Measurements from ENCODE around the gene TPSD1.
"Not testable (repeated sequence)": the region's sequence is repeated elsewhere in the genome, so short reads cannot be mapped to it uniquely, and the experiment has no call there.

TPSD1 gene

DNA sequence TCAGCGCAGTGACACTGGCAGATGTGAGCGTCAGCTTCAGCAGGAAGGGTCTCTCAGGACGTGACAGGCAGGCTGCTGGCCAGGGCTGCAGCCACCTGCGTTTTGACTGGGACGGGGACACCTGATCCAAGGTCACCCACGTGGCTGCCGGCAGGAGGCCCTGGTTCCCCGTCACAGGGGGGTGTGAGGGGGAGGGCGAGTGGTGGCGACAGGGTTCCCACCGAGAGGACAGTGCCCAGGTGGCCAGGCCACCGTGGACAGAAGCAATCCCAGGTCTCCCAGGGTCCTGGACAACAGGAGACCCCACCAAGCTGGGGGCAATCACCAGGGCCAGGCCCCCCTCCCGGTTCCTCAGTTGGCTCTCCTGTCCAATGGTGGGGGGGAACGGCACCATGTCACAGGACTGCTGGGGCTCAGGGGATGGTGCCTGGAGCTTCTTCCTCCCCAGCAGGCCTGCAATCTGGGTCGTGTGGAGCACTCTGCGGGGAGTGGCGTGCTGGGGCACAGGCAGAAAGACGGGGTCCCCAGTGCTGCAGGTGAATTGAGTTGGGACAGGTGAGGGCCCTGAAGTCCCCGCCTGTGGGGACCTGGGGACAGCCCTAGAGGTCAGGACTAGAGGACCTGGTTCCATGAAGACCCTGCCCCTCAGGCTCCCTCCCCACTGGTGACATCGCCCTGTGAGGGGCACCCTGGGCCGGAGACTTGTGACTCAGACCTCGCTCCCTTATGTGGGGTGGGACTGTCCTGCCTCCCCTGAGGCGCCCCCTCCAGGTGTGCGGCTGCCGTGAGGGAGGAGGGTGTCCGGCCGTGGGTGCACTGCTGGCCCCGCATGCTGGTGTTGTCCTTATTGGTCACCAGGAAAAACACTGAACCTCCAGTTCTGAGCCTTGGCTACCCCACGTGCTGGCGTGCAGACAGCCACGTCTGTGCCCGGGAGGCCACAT lies 11.7 kb upstream of the TPSD1 start:
- not testable (repeated sequence) for H3K4me3 ChIP-seq (ENCODE audit: control insufficient read depth, low read depth, low read length); DNase-seq (ENCODE audit: low read depth)

DNA sequence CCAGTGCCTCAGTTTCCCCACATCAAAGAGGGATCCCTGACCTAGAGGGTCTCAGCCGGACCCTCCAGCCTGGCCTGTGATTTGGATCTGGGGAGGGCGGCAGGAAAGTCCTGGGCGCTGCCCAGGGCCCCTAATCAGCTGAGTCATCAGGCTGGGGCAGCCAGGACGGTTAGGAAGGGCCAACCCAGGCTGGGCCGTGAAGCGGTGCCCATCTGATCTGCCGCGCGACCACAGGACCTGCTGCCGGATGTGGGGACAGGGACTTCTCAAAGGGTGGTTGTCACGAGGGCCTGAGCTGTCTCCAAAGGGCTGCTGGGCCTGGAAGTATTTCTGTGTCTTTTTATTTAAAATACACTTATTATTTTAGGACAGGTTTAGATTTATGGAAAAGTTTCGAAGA lies 11.0 kb upstream of the TPSD1 start:
- TF ChIP-seq CTCF (IDR thresholded peaks at IDR 0.05; ENCODE audit: control insufficient read depth, insufficient read depth, low read depth, low read length, missing control alignments): no peak
- DNase-seq (ENCODE audit: low read depth): no peak
- H3K4me3 ChIP-seq (ENCODE audit: control insufficient read depth, low read depth, low read length): no peak overlapping the region

DNA sequence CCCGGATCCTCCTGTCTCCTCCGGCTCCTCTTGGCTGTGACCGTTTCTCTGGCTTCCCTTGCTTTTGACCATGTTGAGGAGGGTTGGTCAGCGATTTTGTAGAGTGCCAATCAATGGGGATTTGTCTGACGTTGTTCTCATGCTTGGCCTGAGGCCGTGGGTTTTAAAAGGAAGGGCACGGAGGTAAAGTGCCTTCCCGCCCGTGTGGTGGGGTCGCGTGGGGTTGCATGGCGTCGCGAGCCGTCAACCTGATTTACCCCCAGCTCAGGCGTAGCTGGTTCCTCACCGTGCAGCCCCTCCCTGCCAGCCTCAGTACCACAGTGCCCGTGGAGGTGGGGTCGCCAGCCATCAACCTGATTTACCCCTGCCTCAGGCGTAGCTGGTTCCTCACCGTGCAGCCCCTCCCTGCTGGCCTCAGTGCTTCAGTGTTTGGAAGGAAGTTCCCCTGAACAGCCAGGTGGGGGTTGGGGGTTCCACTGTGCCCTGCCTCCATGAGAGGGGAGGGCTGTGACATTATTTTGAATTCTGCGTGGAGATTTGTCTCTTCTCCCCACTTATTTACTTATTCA lies 10.3 kb upstream of the TPSD1 start:
- no peak for TF ChIP-seq CTCF (IDR thresholded peaks at IDR 0.05; ENCODE audit: control insufficient read depth, insufficient read depth, low read depth, low read length, missing control alignments)
- H3K4me3 ChIP-seq (ENCODE audit: control insufficient read depth, low read depth, low read length): no peak overlapping the region
- DNase-seq (ENCODE audit: low read depth): no peak

DNA sequence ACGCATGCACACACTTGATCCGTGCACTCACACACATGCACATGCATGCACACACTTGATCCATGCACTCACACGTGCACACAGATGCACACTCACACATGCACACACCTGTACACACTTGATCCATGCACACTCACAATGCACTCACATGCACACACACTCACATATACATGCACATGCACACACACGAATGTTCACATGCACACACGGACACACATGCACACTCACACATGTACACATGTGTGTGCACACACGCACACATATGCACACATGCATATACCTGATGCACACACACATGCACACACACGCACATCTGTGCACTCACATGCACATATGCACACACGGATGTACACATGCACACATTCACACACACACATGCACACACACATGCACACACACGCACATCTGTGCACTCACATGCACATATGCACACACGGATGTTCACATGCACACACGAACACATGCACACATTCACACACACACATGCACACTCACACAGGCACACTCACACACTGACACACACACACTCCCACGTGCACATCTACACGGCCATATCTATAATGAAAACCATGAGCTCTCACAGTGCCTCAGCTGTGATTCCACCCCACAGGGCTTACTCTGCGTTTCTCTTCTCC lies 7.8 kb upstream of the TPSD1 start:
- not testable (repeated sequence) for DNase-seq (ENCODE audit: low read depth); H3K4me3 ChIP-seq (ENCODE audit: control insufficient read depth, low read depth, low read length)

DNA sequence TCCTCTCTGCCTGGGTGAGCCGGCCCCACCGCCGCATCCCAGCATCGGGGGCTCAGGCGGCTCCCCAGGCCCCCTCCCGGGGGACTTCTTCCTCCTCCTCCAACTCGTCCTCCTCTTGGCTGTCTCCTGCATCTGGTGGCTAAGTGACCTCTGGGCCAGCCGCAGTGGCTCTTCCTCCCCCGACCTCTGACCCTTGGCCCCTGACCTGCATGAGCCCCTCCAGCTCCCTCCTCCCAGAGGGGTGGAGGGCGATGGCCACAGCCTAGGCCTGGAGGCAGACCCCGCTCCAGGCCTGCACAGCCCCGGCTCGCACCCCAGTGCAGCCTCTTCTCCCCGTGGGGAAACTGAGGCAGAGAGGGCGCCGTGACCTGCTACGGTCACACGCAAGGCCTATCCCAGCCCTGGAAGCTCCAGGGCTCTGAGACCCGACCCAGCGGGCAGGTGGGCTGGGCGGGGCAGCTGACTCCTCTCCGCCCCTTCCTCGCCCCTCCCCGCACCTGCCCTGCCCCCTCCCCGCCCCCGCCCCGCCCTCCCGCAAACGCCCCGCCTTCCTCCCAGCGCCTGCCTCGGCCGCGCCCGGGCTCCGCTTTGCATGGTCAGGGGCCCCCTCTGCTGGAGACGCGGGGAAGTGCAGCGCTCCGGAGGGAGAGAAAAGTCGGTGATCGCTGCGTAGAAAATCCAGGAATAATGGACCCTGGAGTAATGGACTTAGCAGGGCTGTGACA lies 6.7 kb upstream of the TPSD1 start:
- DNase-seq (ENCODE audit: low read depth): not testable (repeated sequence)

DNA sequence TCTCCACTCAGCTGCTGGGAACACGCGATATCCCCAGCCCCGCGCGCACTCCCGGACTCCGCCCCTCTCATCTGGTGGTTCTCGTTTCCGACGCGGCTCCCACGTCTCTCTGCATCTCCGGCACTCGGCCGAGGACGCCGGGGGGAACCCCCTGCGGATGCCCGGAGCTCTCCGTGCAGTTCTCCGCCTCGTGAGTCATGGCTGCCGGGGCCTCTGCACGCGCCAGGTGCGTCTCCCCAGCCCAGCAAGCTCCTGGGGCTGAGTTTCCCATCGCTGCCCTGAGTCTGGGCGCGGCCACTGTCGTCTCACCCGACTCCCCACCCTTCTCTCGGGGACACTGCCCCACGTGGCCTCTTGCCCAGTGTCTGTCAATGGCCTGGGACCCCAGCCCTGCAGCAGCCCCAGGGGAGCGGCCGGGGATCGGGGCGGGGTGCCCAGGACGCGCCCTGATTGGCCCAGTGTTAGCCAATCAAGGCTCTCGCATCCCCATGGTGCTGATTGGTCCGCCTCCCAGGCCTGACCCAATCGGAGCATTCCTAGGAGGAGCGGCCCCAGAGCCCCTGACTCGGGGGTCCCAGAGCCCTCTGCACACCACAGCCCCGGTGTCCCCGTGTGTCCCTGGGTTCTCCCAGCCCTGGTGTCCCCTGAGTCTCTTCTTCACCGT lies 2.0 kb upstream of the TPSD1 start:
- DNase-seq (ENCODE audit: low read depth); H3K4me3 ChIP-seq (ENCODE audit: control insufficient read depth, low read depth, low read length): not testable (repeated sequence)

More for the DNA sequence above, 6.7 kb upstream of the TPSD1 start:
- not testable (repeated sequence) for H3K4me3 ChIP-seq (ENCODE audit: control insufficient read depth, low read depth, low read length)

GRCh38 chr16:1254821-1255220 lies 1.0 kb upstream of the TPSD1 start:
- not testable (repeated sequence) for DNase-seq (ENCODE audit: low read depth); H3K4me3 ChIP-seq (ENCODE audit: control insufficient read depth, low read depth, low read length)

GRCh38 chr16:1256296-1256873 lies 516 bp downstream of the TPSD1 start:
- not testable (repeated sequence) for DNase-seq (ENCODE audit: low read depth); H3K4me3 ChIP-seq (ENCODE audit: control insufficient read depth, low read depth, low read length)

GRCh38 chr16:1256874-1257322 lies 1.0 kb downstream of the TPSD1 start:
- no peak for TF ChIP-seq CTCF (IDR thresholded peaks at IDR 0.05; ENCODE audit: control insufficient read depth, insufficient read depth, low read depth, low read length, missing control alignments)
- DNase-seq (ENCODE audit: low read depth): no peak
- H3K4me3 ChIP-seq (ENCODE audit: control insufficient read depth, low read depth, low read length): no peak overlapping the region
